SK-N-SH (cell line): ENCODE data around the gene SULT6B1. TPM values are rescaled to one million over a fixed set of nuclear protein-coding genes. Genes with fewer than 3 reads are reported as not detected.

Experiments used
- CTCF ChIA-PET: fragments of 300-600, 350-600 bp; formaldehyde crosslinking; extraction: SDS; loops from one replicate; lab custom pipeline; 2021; lab: Yijun Ruan, JAX
- POLR2A ChIA-PET: fragments of 350-600 bp; sonication (Branson Sonifier 250); formaldehyde crosslinking; extraction: SDS; loops from one replicate; lab custom pipeline; 2020; ENCODE audit warnings: antibody characterized with exemption, inconsistent platforms; lab: Yijun Ruan, JAX
- DNase-seq: peaks from one replicate; pipeline ENCODE4 v3.0.0; 2012
- H2AFZ ChIP-seq: fragments of 200-600 bp; sonication (generic); 2 replicates; pipeline ENCODE4 v1.8.1; 2016; ENCODE audit warnings: antibody characterized with exemption, mild to moderate bottlenecking, low read depth
- H3F3A ChIP-seq: fragments of 200-600 bp; sonication (generic); replicated peaks from 2 replicates; pipeline ENCODE3; 2016; ENCODE audit warnings: antibody characterized with exemption, mild to moderate bottlenecking; ENCODE audit not compliant: insufficient read depth
- H3K27ac ChIP-seq, 2 experiments: fragments of 200-500 bp in 1 of 2; fragments of 200-600 bp in 1 of 2; sonication (Bioruptor generic) in 1 of 2; sonication (generic), shearing (Covaris generic) in 1 of 2; 2 replicates each; pipeline versions ENCODE4 v1.5.1 to v1.6.1; 2014 to 2016; ENCODE audit warnings: low read depth in 2 of 2, inconsistent platforms in 1 of 2, low read length in 1 of 2, mild to moderate bottlenecking in 1 of 2, mixed read lengths in 1 of 2
- H3K27me3 ChIP-seq: fragments of 200-600 bp; sonication (generic), shearing (Covaris generic); 2 replicates; pipeline ENCODE4 v1.6.1; 2016; ENCODE audit warnings: mixed run types; ENCODE audit not compliant: insufficient read depth
- H3K36me3 ChIP-seq, 2 experiments: fragments of 200-500 bp in 1 of 2; fragments of 200-600 bp in 1 of 2; sonication (Bioruptor generic) in 1 of 2; sonication (generic) in 1 of 2; replicated peaks in 1 of 2; 2 replicates each; pipeline versions ENCODE3 to v1.5.1; 2014 to 2016; ENCODE audit warnings: low read length in 1 of 2, mild to moderate bottlenecking in 1 of 2; ENCODE audit not compliant: insufficient read depth in 2 of 2, control insufficient read depth in 1 of 2
- H3K4me1 ChIP-seq, 2 experiments: fragments of 200-500 bp in 1 of 2; fragments of 200-600 bp in 1 of 2; sonication (Bioruptor generic) in 1 of 2; sonication (generic), shearing (Covaris generic) in 1 of 2; 2 replicates each; pipeline versions ENCODE4 v1.5.1 to v1.6.1; 2014 to 2016; ENCODE audit warnings: low read depth in 1 of 2, low read length in 1 of 2, mixed run types in 1 of 2; ENCODE audit not compliant: insufficient read depth in 2 of 2, control insufficient read depth in 1 of 2
- H3K4me2 ChIP-seq: fragments of 200-600 bp; sonication (generic), shearing (Covaris generic); 2 replicates; pipeline ENCODE4 v1.6.1; 2017; ENCODE audit warnings: mixed run types
- H3K4me3 ChIP-seq, 2 experiments: fragments of 200-500 bp in 1 of 2; fragments of 200-600 bp in 1 of 2; sonication (Bioruptor generic) in 1 of 2; sonication (generic), shearing (Covaris generic) in 1 of 2; 2 replicates each; pipeline versions ENCODE4 v1.5.1 to v1.8.1; 2014 to 2016; ENCODE audit warnings: low read depth in 2 of 2, inconsistent platforms in 1 of 2, low read length in 1 of 2, mild to moderate bottlenecking in 1 of 2, mixed read lengths in 1 of 2, moderate library complexity in 1 of 2
- H3K79me2 ChIP-seq: fragments of 200-600 bp; sonication (generic); 2 replicates; pipeline ENCODE4 v1.8.1; 2017; ENCODE audit warnings: mild to moderate bottlenecking; ENCODE audit not compliant: insufficient read depth
- H3K9ac ChIP-seq: fragments of 200-600 bp; sonication (generic); 2 replicates; pipeline ENCODE4 v1.6.1; 2017; ENCODE audit warnings: mixed run types
- H3K9me2 ChIP-seq: fragments of 200-600 bp; sonication (generic); 2 replicates; pipeline ENCODE4 v1.6.1; 2017; ENCODE audit warnings: mixed run types
- H3K9me3 ChIP-seq: fragments of 200-600 bp; sonication (generic); 2 replicates; pipeline ENCODE4 v1.6.1; 2017; ENCODE audit warnings: mixed run types, mild to moderate bottlenecking, moderate library complexity
- H4K20me1 ChIP-seq: fragments of 200-600 bp; sonication (generic); 2 replicates; pipeline ENCODE4 v1.6.1; 2017; ENCODE audit warnings: mild to moderate bottlenecking, mixed run types; ENCODE audit not compliant: insufficient read depth
- CHD2 ChIP-seq: fragments of 150-350 bp; IDR thresholded peaks from 2 replicates; pipeline ENCODE4 v1.6.1; 2018; ENCODE audit warnings: low read length; ENCODE audit not compliant: partially characterized antibody
- ELF1 ChIP-seq: IDR thresholded peaks from 2 replicates; pipeline ENCODE4 v1.4.0; 2012
- GATA2 ChIP-seq: sonication (generic); formaldehyde crosslinking; IDR thresholded peaks from 2 replicates; pipeline ENCODE4 v1.5.0; 2020; ENCODE audit warnings: mild to moderate bottlenecking, missing genetic modification reagents
- MEF2A ChIP-seq: IDR thresholded peaks from 2 replicates; pipeline ENCODE4 v1.4.0; 2012; ENCODE audit warnings: low read depth, borderline replicate concordance
- MXI1 ChIP-seq: IDR thresholded peaks from 2 replicates; pipeline ENCODE4 v1.6.1; 2012; ENCODE audit warnings: mild to moderate bottlenecking, low read depth, low read length, improper control_type of control experiment
- NRF1 ChIP-seq: IDR thresholded peaks from 2 replicates; pipeline ENCODE4 v1.6.1; 2012; ENCODE audit warnings: low read depth, mild to moderate bottlenecking, low read length
- SIN3A ChIP-seq: IDR thresholded peaks from 2 replicates; pipeline ENCODE4 v1.6.1; 2012; ENCODE audit warnings: low read depth, mild to moderate bottlenecking, low read length, moderate library complexity, borderline replicate concordance
- YY1 ChIP-seq: IDR thresholded peaks from 2 replicates; pipeline ENCODE4 v1.4.0; 2012; ENCODE audit warnings: low read depth, mild to moderate bottlenecking
- WGBS: methylation state at CpG from one replicate; pipeline ENCODE4 v1.1.6; 2017; ENCODE audit warnings: low lambda C conversion rate; 5-methylcytosine and 5-hydroxymethylcytosine counted together
- polyA plus RNA-seq, 3 experiments: library from polyadenylated mRNA; depleted of rRNA; stranded (reverse); fragments of >200 nt; gene quantifications; 2 replicates each; pipeline ENCODE4 v1.2.3, GENCODE V29; 2012
- TF ChIP-seq, protein P1 (sequence below): IDR thresholded peaks from 2 replicates; pipeline ENCODE4 v1.4.0; 2012; ENCODE audit warnings: low read depth, borderline replicate concordance
- TF ChIP-seq, protein P2 (sequence below): IDR thresholded peaks from 2 replicates; pipeline ENCODE4; 2012
- TF ChIP-seq, protein P3 (sequence below): fragments of 150-350 bp; IDR thresholded peaks from 2 replicates; pipeline ENCODE4 v1.6.1; 2016; ENCODE audit warnings: mild to moderate bottlenecking, low read depth, low read length
- TF ChIP-seq, protein P4 (sequence below): IDR thresholded peaks from 2 replicates; pipeline ENCODE4 v1.4.0; 2012; ENCODE audit warnings: low read depth
- TF ChIP-seq, protein P5 (sequence below): IDR thresholded peaks from 2 replicates; pipeline ENCODE4 v1.6.1; 2012; ENCODE audit warnings: mild to moderate bottlenecking, low read depth, low read length, moderate library complexity

Gene SULT6B1
- polyA plus RNA-seq, 1 of the 3 experiments (the other 2 are of a cell fraction): not detected

DNA sequence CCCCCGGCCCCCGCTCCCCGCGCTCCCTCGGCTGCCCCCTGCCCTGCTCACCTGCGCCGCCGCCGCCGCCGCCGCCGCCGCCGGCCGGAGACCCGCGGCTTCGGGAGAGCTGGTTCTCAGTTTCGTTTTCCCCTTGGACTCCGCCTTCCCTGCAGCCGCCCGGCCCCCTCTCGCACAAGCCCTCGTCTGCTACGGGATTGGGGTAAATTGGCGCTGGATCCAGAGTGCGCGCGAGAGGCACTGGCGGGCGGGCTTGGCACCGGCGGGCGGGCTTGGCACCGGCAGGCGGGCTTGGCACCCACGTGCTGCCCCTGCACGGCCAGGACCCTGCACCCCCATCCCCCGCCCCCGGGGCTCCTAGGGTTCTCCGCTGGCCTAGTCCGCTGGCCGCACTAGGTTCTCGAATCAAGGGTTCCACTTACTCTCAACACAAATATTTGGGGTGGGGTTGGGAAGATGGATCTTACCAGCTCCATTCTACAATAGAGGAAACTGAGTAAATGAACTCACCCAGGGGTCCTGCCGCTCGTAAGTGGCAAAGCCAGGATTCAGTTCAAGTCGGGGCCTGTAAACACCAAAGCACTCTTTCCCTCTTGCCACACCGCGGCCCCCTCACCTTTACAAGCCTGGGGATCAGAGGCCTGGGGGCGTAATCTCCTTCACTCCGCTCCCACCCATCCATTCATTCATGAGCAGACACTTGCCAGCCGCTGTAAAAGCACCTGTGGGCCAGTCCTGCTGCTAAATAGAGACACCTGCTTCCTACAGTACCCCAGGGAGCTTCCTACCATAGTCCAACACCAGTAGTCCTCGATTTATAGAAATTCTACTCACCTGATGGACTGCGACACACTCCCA lies 31.4 kb downstream of the SULT6B1 start, which contains the start of gene EIF2AK2 (continued):
- TF ChIP-seq, protein P1, sequence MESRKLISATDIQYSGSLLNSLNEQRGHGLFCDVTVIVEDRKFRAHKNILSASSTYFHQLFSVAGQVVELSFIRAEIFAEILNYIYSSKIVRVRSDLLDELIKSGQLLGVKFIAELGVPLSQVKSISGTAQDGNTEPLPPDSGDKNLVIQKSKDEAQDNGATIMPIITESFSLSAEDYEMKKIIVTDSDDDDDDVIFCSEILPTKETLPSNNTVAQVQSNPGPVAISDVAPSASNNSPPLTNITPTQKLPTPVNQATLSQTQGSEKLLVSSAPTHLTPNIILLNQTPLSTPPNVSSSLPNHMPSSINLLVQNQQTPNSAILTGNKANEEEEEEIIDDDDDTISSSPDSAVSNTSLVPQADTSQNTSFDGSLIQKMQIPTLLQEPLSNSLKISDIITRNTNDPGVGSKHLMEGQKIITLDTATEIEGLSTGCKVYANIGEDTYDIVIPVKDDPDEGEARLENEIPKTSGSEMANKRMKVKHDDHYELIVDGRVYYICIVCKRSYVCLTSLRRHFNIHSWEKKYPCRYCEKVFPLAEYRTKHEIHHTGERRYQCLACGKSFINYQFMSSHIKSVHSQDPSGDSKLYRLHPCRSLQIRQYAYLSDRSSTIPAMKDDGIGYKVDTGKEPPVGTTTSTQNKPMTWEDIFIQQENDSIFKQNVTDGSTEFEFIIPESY: peak; percentile 95
- TF ChIP-seq, protein P2, sequence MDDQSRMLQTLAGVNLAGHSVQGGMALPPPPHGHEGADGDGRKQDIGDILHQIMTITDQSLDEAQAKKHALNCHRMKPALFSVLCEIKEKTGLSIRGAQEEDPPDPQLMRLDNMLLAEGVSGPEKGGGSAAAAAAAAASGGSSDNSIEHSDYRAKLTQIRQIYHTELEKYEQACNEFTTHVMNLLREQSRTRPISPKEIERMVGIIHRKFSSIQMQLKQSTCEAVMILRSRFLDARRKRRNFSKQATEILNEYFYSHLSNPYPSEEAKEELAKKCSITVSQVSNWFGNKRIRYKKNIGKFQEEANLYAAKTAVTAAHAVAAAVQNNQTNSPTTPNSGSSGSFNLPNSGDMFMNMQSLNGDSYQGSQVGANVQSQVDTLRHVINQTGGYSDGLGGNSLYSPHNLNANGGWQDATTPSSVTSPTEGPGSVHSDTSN: no peak
- TF ChIP-seq MEF2A (no peak), NRF1 (0 out of 2 replicates have a peak, but pooled peaks have one; percentile 30), CHD2 (peak; percentile 98), ELF1 (no peak)
- TF ChIP-seq, protein P3, sequence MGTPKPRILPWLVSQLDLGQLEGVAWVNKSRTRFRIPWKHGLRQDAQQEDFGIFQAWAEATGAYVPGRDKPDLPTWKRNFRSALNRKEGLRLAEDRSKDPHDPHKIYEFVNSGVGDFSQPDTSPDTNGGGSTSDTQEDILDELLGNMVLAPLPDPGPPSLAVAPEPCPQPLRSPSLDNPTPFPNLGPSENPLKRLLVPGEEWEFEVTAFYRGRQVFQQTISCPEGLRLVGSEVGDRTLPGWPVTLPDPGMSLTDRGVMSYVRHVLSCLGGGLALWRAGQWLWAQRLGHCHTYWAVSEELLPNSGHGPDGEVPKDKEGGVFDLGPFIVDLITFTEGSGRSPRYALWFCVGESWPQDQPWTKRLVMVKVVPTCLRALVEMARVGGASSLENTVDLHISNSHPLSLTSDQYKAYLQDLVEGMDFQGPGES: no peak

DNA sequence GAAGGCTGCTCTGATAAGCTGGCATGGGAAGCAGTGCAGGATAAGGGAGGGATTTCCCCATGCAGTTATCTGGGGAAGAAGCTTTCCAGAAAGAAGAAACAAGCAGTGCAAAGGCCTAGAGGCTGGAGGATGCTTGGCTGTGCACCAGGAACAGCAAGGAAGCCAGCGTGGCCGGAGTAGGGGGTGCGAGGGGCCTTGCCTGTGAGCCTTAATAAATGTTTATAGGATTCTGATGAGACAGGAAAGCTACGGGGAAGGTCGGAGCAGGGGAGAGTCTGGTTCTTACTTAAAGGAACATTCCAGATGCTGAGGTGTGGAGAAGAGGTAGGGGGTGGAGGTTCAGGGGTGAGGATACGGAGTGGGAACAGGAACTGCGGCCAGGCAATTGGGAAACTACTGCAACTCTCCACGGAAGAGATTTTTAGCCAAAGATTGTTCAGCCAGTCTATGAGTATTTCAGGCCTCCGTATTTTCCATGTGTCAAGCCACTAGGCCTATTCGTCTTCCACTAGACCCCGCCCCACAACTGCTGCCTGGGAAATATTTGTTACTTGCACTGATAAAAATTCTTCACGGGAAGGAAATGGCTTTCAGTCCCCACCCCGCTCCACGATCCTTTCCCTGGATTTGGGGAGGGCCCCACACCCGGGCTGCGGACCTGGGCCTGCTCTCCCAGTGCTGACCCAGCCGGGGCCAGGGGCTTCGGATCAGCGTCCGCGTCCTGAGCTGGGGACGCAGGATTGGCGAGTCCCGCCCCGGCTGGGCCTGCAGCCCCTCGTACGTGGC lies 32.2 kb downstream of the SULT6B1 start:
- Histone ChIP-seq H3K27me3 (no peaks in the 10 kb centered on the region), H3K9me2 (no peaks in the 10 kb centered on the region), H3K27ac (peak overlapping the region; percentile 74 to 77), H3K79me2 (peaks cover 55% of the 10 kb centered on the region), H3K4me3 (peak overlapping the region; percentile 68), H3K9me3 (no peaks in the 10 kb centered on the region), H3K9ac (peak overlapping the region; percentile 87), H3K4me2 (peak overlapping the region; percentile 86), H3K4me1 (peaks cover 10 to 15% of the 10 kb centered on the region in 2 experiments; a peak in 3 of 4 replicates), H2AFZ (peak overlapping the region; percentile 89), H3F3A (no peaks in the 10 kb centered on the region), H4K20me1 (no peaks in the 10 kb centered on the region), H3K36me3 (peaks cover 0 to 9% of the 10 kb centered on the region in 2 experiments)
- TF ChIP-seq, protein P4, sequence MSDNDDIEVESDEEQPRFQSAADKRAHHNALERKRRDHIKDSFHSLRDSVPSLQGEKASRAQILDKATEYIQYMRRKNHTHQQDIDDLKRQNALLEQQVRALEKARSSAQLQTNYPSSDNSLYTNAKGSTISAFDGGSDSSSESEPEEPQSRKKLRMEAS: peak; percentile 44
- TF ChIP-seq SIN3A: 0 out of 2 replicates have a peak, but pooled peaks have one; percentile 65
- peak; percentile 53 for TF ChIP-seq MXI1
- TF ChIP-seq NRF1: no peak
- TF ChIP-seq, protein P2: peak; percentile 8; the same call in 1 of the 2 replicates
- no peak for TF ChIP-seq GATA2
- TF ChIP-seq, protein P1: no peak
- TF ChIP-seq, protein P5, sequence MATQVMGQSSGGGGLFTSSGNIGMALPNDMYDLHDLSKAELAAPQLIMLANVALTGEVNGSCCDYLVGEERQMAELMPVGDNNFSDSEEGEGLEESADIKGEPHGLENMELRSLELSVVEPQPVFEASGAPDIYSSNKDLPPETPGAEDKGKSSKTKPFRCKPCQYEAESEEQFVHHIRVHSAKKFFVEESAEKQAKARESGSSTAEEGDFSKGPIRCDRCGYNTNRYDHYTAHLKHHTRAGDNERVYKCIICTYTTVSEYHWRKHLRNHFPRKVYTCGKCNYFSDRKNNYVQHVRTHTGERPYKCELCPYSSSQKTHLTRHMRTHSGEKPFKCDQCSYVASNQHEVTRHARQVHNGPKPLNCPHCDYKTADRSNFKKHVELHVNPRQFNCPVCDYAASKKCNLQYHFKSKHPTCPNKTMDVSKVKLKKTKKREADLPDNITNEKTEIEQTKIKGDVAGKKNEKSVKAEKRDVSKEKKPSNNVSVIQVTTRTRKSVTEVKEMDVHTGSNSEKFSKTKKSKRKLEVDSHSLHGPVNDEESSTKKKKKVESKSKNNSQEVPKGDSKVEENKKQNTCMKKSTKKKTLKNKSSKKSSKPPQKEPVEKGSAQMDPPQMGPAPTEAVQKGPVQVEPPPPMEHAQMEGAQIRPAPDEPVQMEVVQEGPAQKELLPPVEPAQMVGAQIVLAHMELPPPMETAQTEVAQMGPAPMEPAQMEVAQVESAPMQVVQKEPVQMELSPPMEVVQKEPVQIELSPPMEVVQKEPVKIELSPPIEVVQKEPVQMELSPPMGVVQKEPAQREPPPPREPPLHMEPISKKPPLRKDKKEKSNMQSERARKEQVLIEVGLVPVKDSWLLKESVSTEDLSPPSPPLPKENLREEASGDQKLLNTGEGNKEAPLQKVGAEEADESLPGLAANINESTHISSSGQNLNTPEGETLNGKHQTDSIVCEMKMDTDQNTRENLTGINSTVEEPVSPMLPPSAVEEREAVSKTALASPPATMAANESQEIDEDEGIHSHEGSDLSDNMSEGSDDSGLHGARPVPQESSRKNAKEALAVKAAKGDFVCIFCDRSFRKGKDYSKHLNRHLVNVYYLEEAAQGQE: no peak
- TF ChIP-seq YY1: 0 out of 2 replicates have a peak, but pooled peaks have one; percentile 36
- 6% methylated on average over 25 of the region's 27 CpGs for WGBS
- ChIA-PET POLR2A (interaction anchor here (1.0 to 2.0 kb wide), 5 partner anchors 11 to 169 kb away, joined by 3 to 5 read pairs (median 4); partner anchors contain the start of genes CEBPZOS and PRKD3), CTCF (interaction anchor here (0.6 to 5.3 kb wide), 7 partner anchors 11 to 724 kb away, joined by 3 to 57 read pairs (median 3); no protein-coding TSS in a partner anchor)
- peak; percentile 61 for DNase-seq
